ENCODE measurements around the gene TBC1D3G.
"Not testable (repeated sequence)": the region's sequence is repeated elsewhere in the genome, so short reads cannot be mapped to it uniquely, and the experiment has no call there.

DNA sequence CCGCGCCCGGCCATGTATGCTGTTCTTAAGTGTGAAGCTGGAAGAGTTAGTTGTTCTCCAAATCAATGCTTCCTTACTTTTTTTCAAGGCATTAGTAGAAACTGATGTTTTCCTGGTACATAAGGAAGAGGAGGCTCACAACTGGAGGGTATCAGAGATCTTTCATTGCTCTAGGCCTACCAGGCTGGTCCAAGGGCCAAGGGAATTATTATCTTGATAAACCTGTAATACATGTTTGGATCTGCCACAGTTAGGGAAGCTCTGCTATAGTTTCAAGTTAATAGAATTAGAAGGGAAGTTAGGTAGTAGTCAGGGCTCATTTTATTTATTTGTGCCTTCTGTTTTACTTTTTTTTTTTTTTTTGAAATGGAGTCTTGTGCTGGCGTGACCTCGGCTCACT is 39.5 kb upstream of the TBC1D3G start:
- TF ChIP-seq EZH2 (IDR thresholded peaks at IDR 0.05; ENCODE audit: low read length, unreplicated experiment): not testable (repeated sequence)
- TF ChIP-seq, protein P1, sequence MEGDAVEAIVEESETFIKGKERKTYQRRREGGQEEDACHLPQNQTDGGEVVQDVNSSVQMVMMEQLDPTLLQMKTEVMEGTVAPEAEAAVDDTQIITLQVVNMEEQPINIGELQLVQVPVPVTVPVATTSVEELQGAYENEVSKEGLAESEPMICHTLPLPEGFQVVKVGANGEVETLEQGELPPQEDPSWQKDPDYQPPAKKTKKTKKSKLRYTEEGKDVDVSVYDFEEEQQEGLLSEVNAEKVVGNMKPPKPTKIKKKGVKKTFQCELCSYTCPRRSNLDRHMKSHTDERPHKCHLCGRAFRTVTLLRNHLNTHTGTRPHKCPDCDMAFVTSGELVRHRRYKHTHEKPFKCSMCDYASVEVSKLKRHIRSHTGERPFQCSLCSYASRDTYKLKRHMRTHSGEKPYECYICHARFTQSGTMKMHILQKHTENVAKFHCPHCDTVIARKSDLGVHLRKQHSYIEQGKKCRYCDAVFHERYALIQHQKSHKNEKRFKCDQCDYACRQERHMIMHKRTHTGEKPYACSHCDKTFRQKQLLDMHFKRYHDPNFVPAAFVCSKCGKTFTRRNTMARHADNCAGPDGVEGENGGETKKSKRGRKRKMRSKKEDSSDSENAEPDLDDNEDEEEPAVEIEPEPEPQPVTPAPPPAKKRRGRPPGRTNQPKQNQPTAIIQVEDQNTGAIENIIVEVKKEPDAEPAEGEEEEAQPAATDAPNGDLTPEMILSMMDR (conservative IDR thresholded peaks at IDR 0.05; ENCODE audit: low read depth, low read length): not testable (repeated sequence)

Measured in PC-3 (cell line).